Adrenal gland (tissue), 5 donors: Measurements from ENCODE around the gene TMEM151A.

Experiments
- CTCF ChIP-seq, 6 experiments: fragments of 450-650 bp in 4 of 6; fragments of 200-600 bp in 2 of 6; sonication (generic) in 1 of 6; IDR thresholded peaks; 1 replicate in 5 of 6; 2 replicates in 1 of 6; pipeline versions ENCODE4 v1.5.1 to v1.8.0; 2016 to 2021; ENCODE audit warnings: antibody characterized with exemption in 6 of 6, mild to moderate bottlenecking in 2 of 6, moderate library complexity in 1 of 6
- POLR2A ChIP-seq, 2 donors: fragments of 450-650 bp; IDR thresholded peaks; one replicate each; pipeline ENCODE4 v1.6.1; 2017; ENCODE audit warnings: antibody characterized with exemption in 2 of 2, mild to moderate bottlenecking in 2 of 2, moderate library complexity in 1 of 2
- donor health status: DM: no; HTN: no; CAD: no.

GRCh38 chr11:66259956-66260355 lies 31.7 kb upstream of the TMEM151A start:
- no peak for TF ChIP-seq CTCF (IDR thresholded peaks at IDR 0.05)
- no peak for TF ChIP-seq POLR2A (IDR thresholded peaks at IDR 0.05)
